ENCODE measurements around the gene PHRF1.

- no peak for TF ChIP-seq POLR2A (IDR thresholded peaks at IDR 0.05)
- TF ChIP-seq CTCF (IDR thresholded peaks at IDR 0.05), result no peak
Observed at GRCh38 chr11:606245-606644, 30.0 kb downstream of the PHRF1 start.

All from heart left ventricle (tissue), 13 donors.